GM19452 (cell line): ENCODE measurements around the gene MEGF9.
"Not testable (repeated sequence)": the region's sequence is repeated elsewhere in the genome, so short reads cannot be mapped to it uniquely, and the experiment has no call there.

Experiments
- ATAC-seq: cut with Tn5 transposase; IDR thresholded peaks from one replicate; pipeline ENCODE4 v1.9.1; 2021; ENCODE audit not compliant: unreplicated experiment

The MEGF9 gene

DNA sequence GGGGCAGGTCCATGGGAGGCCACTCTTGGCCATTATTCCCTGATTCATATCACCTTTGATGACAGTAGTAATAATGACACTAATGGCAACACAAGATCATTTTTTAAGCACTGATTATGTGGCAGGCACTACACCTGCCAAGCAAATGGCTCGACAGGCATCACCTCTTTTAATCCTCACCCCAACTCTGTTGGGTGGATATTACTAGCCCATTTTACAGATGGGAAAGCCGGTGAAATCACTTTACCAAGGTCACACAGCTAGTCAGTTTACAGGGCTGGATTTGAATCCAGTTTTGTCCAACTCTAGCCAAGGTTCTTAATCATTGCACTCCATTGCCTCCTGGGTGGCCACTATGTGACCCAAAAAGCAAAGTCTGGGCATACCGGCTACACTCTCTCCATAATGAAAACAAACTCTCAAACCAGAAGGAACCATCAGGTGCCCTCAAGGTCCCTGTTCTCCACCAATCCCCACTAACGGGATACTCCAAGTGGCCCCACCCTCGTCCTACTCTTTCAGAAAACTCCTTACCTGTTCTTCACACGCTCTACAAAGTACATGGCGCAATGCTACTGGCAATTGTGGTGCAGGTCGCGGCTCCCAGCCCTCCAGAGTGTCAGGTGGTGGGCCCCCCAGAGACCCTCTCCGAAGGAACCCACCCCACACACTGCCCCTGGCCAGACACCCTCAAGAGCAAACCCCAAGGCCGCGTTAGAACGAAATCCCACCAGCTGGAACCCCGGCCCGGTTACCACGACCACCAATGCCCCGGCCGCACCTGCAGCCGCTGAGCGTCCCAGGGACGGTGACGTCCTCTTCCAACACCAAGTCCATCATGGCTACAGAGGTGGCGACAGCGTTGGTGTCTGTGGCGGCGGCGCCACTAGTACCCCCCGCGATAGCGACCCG, 134.9 kb downstream of the MEGF9 start:
- peak; percentile 42 for ATAC-seq

DNA sequence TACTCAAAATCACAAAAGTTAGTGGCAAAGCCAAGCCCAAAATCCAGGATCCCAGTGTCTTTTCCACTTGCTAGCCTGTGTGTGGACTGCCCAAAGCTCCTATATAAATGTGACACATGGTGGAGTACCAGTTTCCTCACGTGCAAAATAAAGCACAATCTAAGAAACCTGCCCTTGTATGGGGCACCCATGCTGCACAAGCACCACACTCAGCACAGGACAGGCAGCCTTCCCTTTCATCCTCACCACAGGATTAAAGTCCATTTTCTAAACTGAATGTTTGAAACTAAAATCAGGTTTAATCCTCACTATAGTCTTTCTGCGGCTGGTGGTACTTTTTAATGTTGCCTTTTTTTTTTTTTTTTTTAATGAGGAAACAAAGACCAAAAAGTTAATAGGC, 139.8 kb downstream of the MEGF9 start:
- ATAC-seq: no peak

DNA sequence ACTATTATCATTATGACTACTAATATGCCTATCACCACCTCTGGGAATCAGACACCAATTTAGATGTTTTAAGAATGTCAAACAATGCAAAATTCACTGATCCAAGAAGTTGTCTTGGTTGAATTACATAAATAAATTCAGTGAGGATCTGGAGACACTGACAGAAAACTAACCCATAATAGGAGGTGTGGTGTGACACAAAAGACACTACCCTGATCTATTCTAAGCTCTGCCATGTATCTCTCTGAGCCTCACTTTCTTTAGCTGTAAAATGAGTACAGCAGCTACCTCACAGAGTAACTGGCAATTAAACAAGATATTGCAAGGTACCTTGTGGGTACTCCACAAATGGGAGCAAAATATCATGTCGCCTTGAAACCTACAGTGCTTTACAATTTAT, 141.8 kb downstream of the MEGF9 start:
- no peak for ATAC-seq

DNA sequence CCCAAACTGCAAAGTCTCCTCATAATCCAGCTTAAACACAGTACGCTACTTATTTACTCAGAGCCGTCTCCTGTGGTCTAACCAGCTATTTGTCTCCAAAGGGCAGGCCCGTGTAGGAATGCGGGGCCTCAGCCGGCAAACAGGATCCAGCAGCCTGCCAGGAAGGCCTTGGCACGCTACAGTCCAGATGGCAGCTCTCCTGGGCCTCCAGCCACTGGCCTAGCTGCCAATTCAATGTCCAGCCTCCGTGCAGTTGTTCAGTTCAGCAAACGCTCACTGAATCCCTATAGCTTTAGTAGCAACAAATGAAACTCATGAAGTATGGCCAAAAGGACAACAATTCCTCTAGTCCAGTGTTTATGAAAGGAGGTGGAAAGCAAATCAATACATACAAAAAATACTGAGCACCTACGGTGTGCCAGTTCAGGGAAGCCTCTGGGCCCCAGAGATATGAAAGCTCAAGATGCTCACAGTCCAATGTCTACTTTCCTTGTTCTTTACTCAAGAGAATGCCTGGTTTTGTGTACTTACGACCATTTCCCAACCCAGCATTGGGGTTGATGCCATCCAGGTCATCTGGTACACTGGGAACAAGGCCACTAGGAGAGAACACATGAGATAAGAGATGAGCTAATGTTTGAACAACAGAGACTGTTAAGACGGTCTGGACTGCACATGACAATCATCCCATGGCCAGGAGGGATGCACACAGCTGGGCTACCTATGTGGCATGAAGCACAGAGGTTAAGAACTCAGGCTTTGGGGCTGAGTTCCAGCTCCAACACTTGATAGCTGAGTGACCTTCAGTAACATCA, 142.6 kb downstream of the MEGF9 start:
- no peak for ATAC-seq

DNA sequence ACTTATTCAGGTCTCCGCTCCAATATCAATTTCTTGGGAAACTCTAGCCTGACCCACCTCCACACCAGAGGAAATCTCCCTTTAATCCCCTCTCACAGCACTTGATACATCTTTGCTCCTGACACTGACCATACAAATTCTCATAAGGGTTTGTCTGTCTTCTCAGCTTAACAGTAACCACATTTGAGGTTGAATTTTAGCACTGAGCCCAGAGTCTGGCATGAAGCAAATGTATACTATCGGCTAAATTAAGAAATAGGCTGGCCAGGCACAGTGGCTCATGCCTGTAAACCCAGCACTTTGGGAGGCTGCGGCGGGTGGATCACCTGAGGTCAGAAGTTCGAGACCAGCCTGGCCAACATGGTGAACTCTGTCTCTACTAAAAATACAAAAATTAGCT, 144.0 kb downstream of the MEGF9 start:
- ATAC-seq: no peak

DNA sequence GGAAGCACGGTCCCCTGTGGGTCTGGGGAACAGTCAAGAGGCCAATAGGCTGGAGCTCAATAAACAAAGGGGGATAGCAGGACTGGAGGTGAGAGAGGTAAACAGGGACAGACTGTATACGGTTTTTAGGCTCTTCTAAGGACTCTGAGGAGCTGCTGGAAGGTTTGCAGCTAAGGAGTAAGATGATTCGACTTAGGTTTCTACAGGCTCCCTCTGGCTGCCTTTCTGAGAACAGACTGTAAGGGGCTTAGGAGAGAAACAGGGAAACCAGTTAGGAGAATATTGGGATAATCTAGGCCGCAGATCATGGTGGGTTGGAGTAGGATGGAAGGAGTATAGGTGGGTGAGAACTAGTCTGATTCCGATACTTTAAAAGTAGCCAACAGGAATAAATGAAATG, 144.7 kb downstream of the MEGF9 start:
- no peak for ATAC-seq

DNA sequence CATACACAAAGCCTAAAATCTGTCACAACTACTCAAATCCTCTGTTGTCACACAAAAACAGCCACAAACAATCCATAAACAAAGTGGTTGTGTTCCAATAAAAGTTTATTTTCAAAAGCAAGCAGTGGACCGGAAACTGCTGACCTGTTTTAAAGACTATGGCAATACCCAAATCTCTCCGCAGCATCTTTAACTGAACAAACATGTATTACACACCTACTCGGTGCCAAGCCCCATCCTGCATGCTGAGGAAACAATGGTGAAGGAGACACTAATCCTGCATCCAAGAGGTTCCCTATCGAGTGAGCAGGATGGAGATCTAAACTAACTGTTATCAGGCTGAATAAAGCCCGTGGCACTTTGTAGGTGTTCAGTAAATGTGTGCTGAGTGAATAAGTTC, 145.5 kb downstream of the MEGF9 start:
- ATAC-seq: no peak

DNA sequence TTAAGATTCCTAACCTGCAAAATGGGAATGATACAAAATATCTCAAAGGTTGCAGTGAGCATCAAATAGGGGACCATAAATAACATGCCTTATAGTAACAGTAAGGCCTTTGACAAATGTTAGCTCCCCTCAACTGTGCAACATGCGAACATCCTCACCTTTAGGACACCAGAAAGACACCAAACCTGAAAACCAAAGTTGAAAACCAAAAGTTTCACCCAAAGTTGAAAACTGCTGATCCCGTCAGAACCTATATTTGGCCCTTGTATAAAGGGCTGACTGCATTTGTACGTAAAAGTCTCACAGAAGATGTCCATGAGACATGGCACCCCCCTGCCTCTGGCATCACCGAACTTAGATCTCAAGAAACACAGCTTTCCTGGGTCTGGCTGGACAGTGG, 146.4 kb downstream of the MEGF9 start:
- ATAC-seq: no peak

DNA sequence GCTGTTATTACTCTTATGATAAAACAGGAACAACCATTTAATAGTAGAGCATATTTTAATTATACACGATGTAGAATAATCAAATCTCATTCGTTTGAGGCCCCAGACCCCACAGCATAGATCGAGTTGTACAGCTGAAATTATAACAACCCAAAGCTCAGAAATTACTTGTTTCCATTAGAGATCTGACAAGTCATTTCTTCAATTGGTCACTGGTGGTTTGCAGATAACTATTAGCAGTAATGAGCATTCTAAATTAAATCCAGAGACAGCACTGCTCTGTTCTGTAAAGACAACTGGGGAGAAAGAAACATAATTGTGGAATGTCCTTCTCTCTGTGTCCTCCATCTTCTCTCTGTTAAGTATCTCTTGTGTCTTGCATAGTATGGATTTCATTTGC, 147.2 kb downstream of the MEGF9 start:
- ATAC-seq: no peak

DNA sequence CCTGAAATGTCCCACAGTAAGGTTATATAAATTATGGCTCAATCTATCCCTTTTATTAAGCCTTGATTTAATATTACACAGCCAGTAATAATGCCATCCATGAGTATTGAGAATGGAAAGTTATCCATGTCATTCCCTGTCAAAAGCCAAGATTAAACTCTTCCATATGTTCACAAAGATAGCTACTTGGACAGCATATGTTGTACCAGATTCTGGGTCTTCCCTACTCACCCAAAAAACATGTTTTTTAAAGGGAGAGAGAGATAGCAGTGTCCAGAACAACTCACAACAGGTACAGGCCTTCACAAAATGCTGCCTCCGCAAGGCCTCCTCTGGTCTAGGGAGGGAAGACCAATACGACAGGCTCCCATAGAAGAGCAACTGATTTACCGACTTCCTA, 149.7 kb downstream of the MEGF9 start:
- no peak for ATAC-seq

DNA sequence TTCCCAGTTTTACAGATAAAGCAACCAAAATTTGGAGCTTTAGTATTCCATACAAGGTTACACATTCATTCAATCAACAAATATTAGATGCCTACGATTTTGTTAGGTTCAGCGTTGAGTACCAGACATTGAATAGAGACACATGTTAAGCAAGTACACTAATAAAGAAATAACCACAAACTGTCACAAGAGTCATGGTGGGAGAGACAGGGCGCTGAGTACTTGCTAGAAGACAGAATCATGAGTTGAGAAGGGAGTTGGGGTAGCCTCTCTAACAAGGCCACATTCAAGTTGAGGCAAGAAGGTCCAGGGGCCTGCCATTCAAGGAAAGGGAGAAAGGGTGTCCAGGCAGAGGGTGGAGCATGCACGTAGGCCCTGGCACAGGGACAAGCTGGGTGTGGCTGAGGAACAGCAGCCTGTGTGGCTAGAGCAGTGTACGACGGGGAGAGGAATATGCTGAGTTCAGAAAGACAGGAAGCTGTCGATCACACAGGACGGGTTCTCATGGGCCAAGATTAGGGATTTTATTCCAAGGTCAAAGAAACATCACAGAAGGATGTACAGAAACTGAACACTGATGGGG, 151.3 kb downstream of the MEGF9 start:
- ATAC-seq: no peak

DNA sequence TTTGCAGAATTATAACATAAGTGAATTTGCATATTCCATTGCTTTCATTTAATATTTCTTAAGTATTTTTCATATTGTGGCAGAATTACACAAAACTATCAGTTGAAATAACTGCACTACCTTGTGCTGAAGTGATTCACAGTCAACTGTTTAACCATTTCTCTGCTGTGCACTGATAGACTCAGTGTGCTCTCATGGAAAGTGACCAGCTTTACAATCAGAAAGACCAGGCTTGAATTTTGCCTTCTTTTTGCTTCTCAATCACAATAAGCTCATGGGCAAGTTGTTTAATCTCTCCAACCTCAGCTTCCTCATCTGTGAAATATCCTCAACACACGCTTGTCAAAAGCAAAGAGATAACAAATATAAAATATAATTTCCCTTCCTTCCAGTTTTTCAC, 152.6 kb downstream of the MEGF9 start:
- ATAC-seq: no peak

DNA sequence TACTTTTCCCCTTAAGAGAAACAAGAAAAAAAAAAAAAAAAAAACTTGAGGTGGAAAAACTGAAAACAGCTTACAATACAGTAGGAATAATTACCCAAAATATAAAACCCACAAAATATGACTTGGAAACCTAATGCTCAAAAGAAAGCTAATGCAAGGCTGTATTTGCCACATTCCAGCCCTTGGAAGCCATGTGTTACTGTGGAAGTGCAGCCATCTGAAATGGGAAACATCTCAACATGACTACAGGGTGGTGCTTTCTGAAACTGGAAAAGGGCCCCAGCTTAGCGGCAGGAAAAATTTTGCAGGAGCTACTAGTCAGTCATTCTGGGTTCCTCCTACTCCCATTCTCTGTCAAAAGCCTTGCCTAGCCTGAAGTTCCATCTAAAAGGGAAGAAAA, 154.7 kb downstream of the MEGF9 start:
- ATAC-seq: no peak

DNA sequence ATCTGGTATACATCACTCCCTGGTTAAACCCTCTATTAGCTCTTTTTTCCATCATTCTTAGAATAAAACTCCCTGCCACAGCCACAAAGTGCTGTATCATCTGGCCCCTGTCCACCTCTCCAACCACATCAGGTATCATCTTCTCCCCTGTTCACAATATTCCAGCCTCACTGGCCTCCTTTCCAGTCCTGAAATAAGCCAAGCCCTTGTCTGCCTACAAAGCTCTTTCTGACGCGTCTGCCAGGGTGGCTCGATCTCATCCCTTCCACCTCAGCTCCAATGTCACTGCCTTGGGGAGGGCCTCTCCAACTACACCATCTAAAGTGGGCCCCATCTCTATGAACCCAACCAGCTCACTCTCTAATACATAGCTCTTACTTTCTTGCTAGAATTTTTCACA, 155.8 kb downstream of the MEGF9 start:
- ATAC-seq: no peak

DNA sequence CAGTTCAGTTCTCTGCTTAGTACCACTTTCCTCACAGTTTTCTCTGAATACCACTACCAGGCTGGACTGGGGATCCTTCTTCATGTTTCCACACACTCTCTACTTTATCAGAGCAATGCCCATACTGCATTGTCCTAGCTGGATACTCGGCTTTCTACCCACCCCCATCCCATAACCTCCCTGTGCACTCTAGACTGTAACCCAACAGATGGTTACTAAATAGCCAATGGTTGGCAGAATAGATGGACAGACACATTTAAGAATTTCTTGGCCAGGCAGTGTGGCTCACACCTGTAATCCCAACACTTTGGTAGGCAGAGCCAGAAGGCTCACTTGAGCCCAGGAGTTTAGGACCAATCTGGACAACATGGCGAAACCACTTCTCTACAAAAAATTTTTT, 157.1 kb downstream of the MEGF9 start:
- no peak for ATAC-seq

DNA sequence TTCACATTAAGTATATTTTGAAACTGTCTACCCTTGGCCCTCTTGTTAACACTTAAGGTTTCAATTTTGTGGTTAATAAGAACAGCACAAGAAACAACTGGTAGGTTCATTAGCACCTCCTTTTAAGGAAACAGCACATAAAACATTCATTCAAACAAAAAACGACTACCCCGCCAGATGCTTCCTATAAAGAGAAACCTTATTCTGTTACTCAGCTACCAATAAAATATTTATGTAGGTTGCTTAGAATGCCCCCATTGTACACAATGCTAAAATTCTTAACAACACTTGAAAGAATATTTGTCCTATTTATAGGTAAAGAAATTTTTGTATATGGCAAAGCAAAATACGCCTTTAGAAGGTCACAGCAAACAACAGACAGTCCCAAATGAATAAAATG, 157.5 kb downstream of the MEGF9 start:
- no peak for ATAC-seq

DNA sequence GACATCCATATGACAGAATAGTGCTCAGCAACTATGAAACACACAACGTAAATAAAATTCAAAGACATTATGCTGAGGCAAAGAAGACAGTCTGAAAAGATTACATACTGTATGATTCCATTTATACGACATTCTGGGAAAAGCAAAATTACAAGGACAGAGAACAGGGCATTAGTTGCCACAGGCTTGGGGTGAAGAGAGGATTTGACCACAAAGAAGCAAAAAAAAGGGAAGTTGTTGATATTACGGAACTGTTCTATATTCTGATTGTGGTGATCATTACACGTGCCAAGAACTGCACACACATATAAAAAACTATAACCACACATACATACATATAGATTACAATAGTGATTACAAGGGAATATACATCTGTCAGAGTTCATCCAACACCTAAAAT, 158.4 kb downstream of the MEGF9 start:
- no peak for ATAC-seq

DNA sequence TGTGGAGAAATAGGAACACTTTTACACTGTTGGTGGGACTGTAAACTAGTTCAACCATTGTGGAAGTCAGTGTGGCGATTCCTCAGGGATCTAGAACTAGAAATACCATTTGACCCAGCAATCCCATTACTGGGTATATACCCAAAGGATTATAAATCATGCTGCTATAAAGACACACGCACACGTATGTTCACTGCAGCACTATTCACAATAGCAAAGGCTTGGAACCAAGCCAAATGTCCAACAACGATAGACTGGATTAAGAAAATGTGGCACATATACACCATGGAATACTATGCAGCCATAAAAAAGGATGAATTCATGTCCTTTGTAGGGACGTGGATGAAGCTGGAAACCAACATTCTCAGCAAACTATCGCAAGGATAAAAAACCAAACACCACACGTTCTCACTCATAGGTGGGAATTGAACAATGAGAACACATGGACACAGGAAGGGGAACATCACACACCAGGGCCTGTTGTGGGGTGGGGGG, 162.0 kb downstream of the MEGF9 start:
- ATAC-seq: not testable (repeated sequence)
